Stimulated activated CD8-positive, alpha-beta memory T cell treated with anti-CD3 and anti-CD28 coated beads, Interleukin-7, amount 100 ng/mL, for 1 hour (primary cell): Measurements from ENCODE around the gene GSTM2.
"Not testable (repeated sequence)": the region's sequence is repeated elsewhere in the genome, so short reads cannot be mapped to it uniquely, and the experiment has no call there.

ENCODE experiments used
- DNase-seq, 2 donors: peaks; one replicate each; pipeline ENCODE4 v3.0.0-alpha.2; 2020; ENCODE audit warnings: low read depth in 2 of 2

Gene GSTM2

GRCh38 chr1:109677459-109677858 lies 9.6 kb downstream of the GSTM2 start:
- DNase-seq, result no peak

GRCh38 chr1:109678637-109679036 lies 10.8 kb downstream of the GSTM2 start:
- DNase-seq, result not testable (repeated sequence)

GRCh38 chr1:109684777-109685176 lies 16.9 kb downstream of the GSTM2 start:
- not testable (repeated sequence) for DNase-seq

GRCh38 chr1:109685399-109685798 lies 17.5 kb downstream of the GSTM2 start:
- DNase-seq, result not testable (repeated sequence)

- DNase-seq, result not testable (repeated sequence)
Observed at GRCh38 chr1:109685890-109686289, 18.0 kb downstream of the GSTM2 start.

GRCh38 chr1:109687109-109687508 lies 19.3 kb downstream of the GSTM2 start:
- DNase-seq, result not testable (repeated sequence)

GRCh38 chr1:109687641-109688499 lies 20.0 kb downstream of the GSTM2 start, which contains the start of gene GSTM1:
Gene GSTM1 (plus strand): TSS chr1:109687817. CDS start chr1:109687874, 57 bp downstream.
- DNase-seq, result peak in 1 of 2 donors; percentile 69

GRCh38 chr1:109689844-109690405 lies 22.1 kb downstream of the GSTM2 start:
- DNase-seq, result no peak

- no peak for DNase-seq
Observed at GRCh38 chr1:109691759-109692158, 23.9 kb downstream of the GSTM2 start.

GRCh38 chr1:109694400-109694799 lies 26.5 kb downstream of the GSTM2 start:
- DNase-seq, result not testable (repeated sequence)

GRCh38 chr1:109695138-109695537 lies 27.3 kb downstream of the GSTM2 start:
- not testable (repeated sequence) for DNase-seq

- no peak for DNase-seq
Observed at GRCh38 chr1:109697066-109697465, 29.2 kb downstream of the GSTM2 start.

- not testable (repeated sequence) for DNase-seq
Observed at GRCh38 chr1:109697861-109698260, 30.0 kb downstream of the GSTM2 start.

- DNase-seq, result not testable (repeated sequence)
Observed at GRCh38 chr1:109702940-109703339, 35.1 kb downstream of the GSTM2 start.

GRCh38 chr1:109704173-109704572 lies 36.3 kb downstream of the GSTM2 start:
- DNase-seq, result no peak

GRCh38 chr1:109705411-109705810 lies 37.6 kb downstream of the GSTM2 start:
- DNase-seq, result no peak

GRCh38 chr1:109708949-109709348 lies 41.1 kb downstream of the GSTM2 start:
- not testable (repeated sequence) for DNase-seq

GRCh38 chr1:109709822-109710221 lies 42.0 kb downstream of the GSTM2 start:
- not testable (repeated sequence) for DNase-seq

- not testable (repeated sequence) for DNase-seq
Observed at GRCh38 chr1:109711593-109712320, 43.9 kb downstream of the GSTM2 start, which contains the start of gene GSTM5. Gene GSTM5 (plus strand): TSS chr1:109712251. CDS start chr1:109712313, 62 bp downstream.

GRCh38 chr1:109712321-109712864 lies 44.5 kb downstream of the GSTM2 start:
- no peak for DNase-seq

- no peak for DNase-seq
Observed at GRCh38 chr1:109713636-109714035, 45.8 kb downstream of the GSTM2 start.
